Fibroblast of lung (primary cell): Measurements from ENCODE around the gene DNAJC1.

Experiments
- EZH2 ChIP-seq: IDR thresholded peaks from 2 replicates; pipeline ENCODE4 v1.5.1; 2012; ENCODE audit warnings: low read length, control low read depth, mild to moderate bottlenecking; ENCODE audit errors: missing control alignments
- TF ChIP-seq, protein P1 (sequence below), 2 donors: IDR thresholded peaks in 1 of 2; conservative IDR thresholded peaks in 1 of 2; 1 replicate in 1 of 2; 2 replicates in 1 of 2; pipeline ENCODE4 v1.5.1; 2011 to 2012; ENCODE audit warnings: low read length in 2 of 2, control low read depth in 1 of 2, inconsistent platforms in 1 of 2, low read depth in 1 of 2, mild to moderate bottlenecking in 1 of 2

DNA sequence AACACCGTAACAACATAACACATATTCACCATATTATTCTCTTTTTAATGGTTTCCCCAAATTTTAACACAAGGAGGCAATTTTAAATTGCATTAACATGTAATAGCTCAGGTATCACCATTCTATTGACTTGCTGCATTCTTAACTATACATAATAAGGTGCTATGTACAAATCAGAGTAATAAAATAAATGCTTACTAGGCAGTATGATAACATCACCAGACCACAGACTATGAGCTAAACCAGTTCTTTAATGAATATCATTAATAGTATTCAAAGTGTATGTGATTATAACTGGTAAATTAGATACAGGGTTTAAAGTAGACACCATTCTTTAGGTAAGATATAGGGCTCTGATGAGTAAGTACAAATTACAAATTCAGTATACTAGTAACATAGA, 226.6 kb downstream of the DNAJC1 start:
- TF ChIP-seq, protein P1, sequence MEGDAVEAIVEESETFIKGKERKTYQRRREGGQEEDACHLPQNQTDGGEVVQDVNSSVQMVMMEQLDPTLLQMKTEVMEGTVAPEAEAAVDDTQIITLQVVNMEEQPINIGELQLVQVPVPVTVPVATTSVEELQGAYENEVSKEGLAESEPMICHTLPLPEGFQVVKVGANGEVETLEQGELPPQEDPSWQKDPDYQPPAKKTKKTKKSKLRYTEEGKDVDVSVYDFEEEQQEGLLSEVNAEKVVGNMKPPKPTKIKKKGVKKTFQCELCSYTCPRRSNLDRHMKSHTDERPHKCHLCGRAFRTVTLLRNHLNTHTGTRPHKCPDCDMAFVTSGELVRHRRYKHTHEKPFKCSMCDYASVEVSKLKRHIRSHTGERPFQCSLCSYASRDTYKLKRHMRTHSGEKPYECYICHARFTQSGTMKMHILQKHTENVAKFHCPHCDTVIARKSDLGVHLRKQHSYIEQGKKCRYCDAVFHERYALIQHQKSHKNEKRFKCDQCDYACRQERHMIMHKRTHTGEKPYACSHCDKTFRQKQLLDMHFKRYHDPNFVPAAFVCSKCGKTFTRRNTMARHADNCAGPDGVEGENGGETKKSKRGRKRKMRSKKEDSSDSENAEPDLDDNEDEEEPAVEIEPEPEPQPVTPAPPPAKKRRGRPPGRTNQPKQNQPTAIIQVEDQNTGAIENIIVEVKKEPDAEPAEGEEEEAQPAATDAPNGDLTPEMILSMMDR (conservative IDR thresholded peaks at IDR 0.05 in 1 of 2, IDR thresholded peaks at IDR 0.05 in 1 of 2; ENCODE audit: low read depth in 1 of 2, low read length in 2 of 2): no peak
- no peak for TF ChIP-seq EZH2
